Neural progenitor cell (in vitro differentiated cells): ENCODE measurements around the gene CHRD.

ENCODE experiments used
- EZH2phosphoT487 ChIP-seq: fragments of 200-600 bp; sonication (generic); IDR thresholded peaks from 2 replicates; pipeline ENCODE4 v1.6.1; 2017; ENCODE audit warnings: antibody characterized with exemption
- TF ChIP-seq, protein P1 (sequence below): fragments of 200-600 bp; sonication (generic); IDR thresholded peaks from 2 replicates; pipeline ENCODE4 v1.5.1; 2017; ENCODE audit warnings: antibody characterized with exemption, mild to moderate bottlenecking

- TF ChIP-seq, protein P1, sequence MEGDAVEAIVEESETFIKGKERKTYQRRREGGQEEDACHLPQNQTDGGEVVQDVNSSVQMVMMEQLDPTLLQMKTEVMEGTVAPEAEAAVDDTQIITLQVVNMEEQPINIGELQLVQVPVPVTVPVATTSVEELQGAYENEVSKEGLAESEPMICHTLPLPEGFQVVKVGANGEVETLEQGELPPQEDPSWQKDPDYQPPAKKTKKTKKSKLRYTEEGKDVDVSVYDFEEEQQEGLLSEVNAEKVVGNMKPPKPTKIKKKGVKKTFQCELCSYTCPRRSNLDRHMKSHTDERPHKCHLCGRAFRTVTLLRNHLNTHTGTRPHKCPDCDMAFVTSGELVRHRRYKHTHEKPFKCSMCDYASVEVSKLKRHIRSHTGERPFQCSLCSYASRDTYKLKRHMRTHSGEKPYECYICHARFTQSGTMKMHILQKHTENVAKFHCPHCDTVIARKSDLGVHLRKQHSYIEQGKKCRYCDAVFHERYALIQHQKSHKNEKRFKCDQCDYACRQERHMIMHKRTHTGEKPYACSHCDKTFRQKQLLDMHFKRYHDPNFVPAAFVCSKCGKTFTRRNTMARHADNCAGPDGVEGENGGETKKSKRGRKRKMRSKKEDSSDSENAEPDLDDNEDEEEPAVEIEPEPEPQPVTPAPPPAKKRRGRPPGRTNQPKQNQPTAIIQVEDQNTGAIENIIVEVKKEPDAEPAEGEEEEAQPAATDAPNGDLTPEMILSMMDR = no peak
- no peak for TF ChIP-seq EZH2phosphoT487
These were observed 18.8 kb upstream of the CHRD start for GRCh38 chr3:184360929-184361531.
